Endothelial cell of umbilical vein (primary cell): Measurements from ENCODE around the gene NPTN. TPM values are rescaled to one million over a fixed set of nuclear protein-coding genes. Genes with fewer than 3 reads are reported as not detected.

Experiments
- BruUV-seq: library from RNA; stranded (reverse); fragments of 400-500 nt; replicated peaks from 2 replicates; lab custom pipeline; 2021; lab: Mats Ljungman, UMichigan
- CTCF ChIA-PET: fragments of 300-600, 350-600 bp; sonication (Branson Sonifier 250); formaldehyde crosslinking; loops from one replicate; lab custom pipeline; 2021; ENCODE audit warnings: antibody characterized with exemption, inconsistent platforms; lab: Charles Lee
- POLR2A ChIA-PET: fragments of 300-600, 350-600 bp; sonication (Branson Sonifier 250); formaldehyde crosslinking; loops from one replicate; lab custom pipeline; 2021; ENCODE audit warnings: antibody characterized with exemption, inconsistent platforms; lab: Charles Lee
- DNase-seq: peaks from one replicate; pipeline ENCODE4 v3.0.0-alpha.2; 2011; ENCODE audit warnings: low read depth, low spot score
- FAIRE-seq: peaks from 2 replicates; lab custom pipeline; 2011; peaks lifted over from hg19 to GRCh38; lab: Jason Lieb, UNC
- H2AFZ ChIP-seq: 2 replicates; pipeline ENCODE4 v1.6.0; 2012; ENCODE audit warnings: low read depth, low read length, control low read depth, inconsistent platforms
- H3K27ac ChIP-seq: 2 replicates; pipeline ENCODE4 v1.5.1; 2011; ENCODE audit warnings: low read depth, mild to moderate bottlenecking, control low read depth, low read length, moderate library complexity; ENCODE audit not compliant: insufficient read depth
- H3K27me3 ChIP-seq, 2 experiments: 2 replicates each; pipeline versions ENCODE4 v1.6.0 to v1.6.1; 2011; ENCODE audit warnings: low read length in 2 of 2, mixed read lengths in 1 of 2; ENCODE audit not compliant: control insufficient read depth in 2 of 2, insufficient read depth in 2 of 2
- H3K36me3 ChIP-seq, 2 experiments: 2 replicates in 1 of 2; 3 replicates in 1 of 2; pipeline ENCODE4 v1.5.1; 2011; ENCODE audit warnings: low read length in 2 of 2, mild to moderate bottlenecking in 1 of 2, moderate library complexity in 1 of 2; ENCODE audit not compliant: control insufficient read depth in 2 of 2, insufficient read depth in 2 of 2; ENCODE audit errors: extremely low read depth in 1 of 2
- H3K4me1 ChIP-seq: 3 replicates; pipeline ENCODE4 v1.5.1; 2011; ENCODE audit warnings: mild to moderate bottlenecking, low read length; ENCODE audit not compliant: control insufficient read depth, insufficient read depth; ENCODE audit errors: extremely low read depth
- H3K4me2 ChIP-seq: 2 replicates; pipeline ENCODE4 v1.6.1; 2011; ENCODE audit warnings: low read length, control low read depth, mixed read lengths; ENCODE audit not compliant: insufficient read depth
- H3K4me3 ChIP-seq, 3 experiments: fragments of 200-600 bp in 1 of 3; sonication (generic), shearing (Covaris generic) in 1 of 3; replicated peaks in 1 of 3; 2 replicates each; pipeline ENCODE4 v1.5.1; 2011 to 2016; ENCODE audit warnings: control low read depth in 3 of 3, low read length in 3 of 3, mild to moderate bottlenecking in 2 of 3, inconsistent platforms in 1 of 3, low read depth in 1 of 3, moderate library complexity in 1 of 3; ENCODE audit not compliant: insufficient read depth in 1 of 3
- H3K79me2 ChIP-seq: 2 replicates; pipeline ENCODE4 v1.6.0; 2012; ENCODE audit warnings: low read length, inconsistent platforms; ENCODE audit not compliant: control insufficient read depth, insufficient read depth
- H3K9ac ChIP-seq: replicated peaks from 2 replicates; pipeline ENCODE3; 2011; ENCODE audit warnings: low read length, control low read depth; ENCODE audit not compliant: insufficient read depth; ENCODE audit errors: extremely low read depth
- H3K9me1 ChIP-seq: replicated peaks from 3 replicates; pipeline ENCODE4 v1.6.0; 2011; ENCODE audit warnings: mild to moderate bottlenecking, low read length; ENCODE audit not compliant: control insufficient read depth, insufficient read depth; ENCODE audit errors: extremely low read depth
- H3K9me3 ChIP-seq: replicated peaks from 2 replicates; pipeline ENCODE4 v1.5.1; 2012; ENCODE audit warnings: low read length, inconsistent platforms; ENCODE audit not compliant: control insufficient read depth, insufficient read depth
- H4K20me1 ChIP-seq: replicated peaks from 2 replicates; pipeline ENCODE3; 2011; ENCODE audit warnings: mild to moderate bottlenecking, low read length; ENCODE audit not compliant: control insufficient read depth, insufficient read depth; ENCODE audit errors: extremely low read depth
- EZH2 ChIP-seq: IDR thresholded peaks from 2 replicates; pipeline ENCODE4 v1.6.1; 2012; ENCODE audit warnings: borderline replicate concordance, low read depth, mild to moderate bottlenecking, moderate library complexity, low read length, inconsistent platforms; ENCODE audit not compliant: severe bottlenecking
- FOS ChIP-seq: IDR thresholded peaks from 2 replicates; pipeline ENCODE4 v1.6.1; 2011; ENCODE audit warnings: mild to moderate bottlenecking, low read length, moderate library complexity, borderline replicate concordance; ENCODE audit not compliant: insufficient read depth
- GATA2 ChIP-seq: IDR thresholded peaks from 2 replicates; pipeline ENCODE4 v1.7.0; 2011; ENCODE audit warnings: low read depth, mild to moderate bottlenecking, moderate library complexity, mixed read lengths, low read length; ENCODE audit not compliant: insufficient read length, insufficient read depth
- JUN ChIP-seq: IDR thresholded peaks from 2 replicates; pipeline ENCODE4 v1.6.1; 2011; ENCODE audit warnings: borderline replicate concordance, low read depth; ENCODE audit not compliant: insufficient read length, insufficient read depth
- MYC ChIP-seq: IDR thresholded peaks from one replicate; pipeline ENCODE4 v1.6.1; 2011; ENCODE audit warnings: mild to moderate bottlenecking, low read depth, low read length
- POLR2A ChIP-seq: IDR thresholded peaks from 2 replicates; pipeline ENCODE4 v1.6.1; 2012; ENCODE audit warnings: low read depth, mild to moderate bottlenecking, control low read depth, low read length
- POLR2AphosphoS5 ChIP-seq: IDR thresholded peaks from 2 replicates; pipeline ENCODE4 v1.6.1; 2012; ENCODE audit warnings: low read depth, mild to moderate bottlenecking, control low read depth, low read length, moderate library complexity; ENCODE audit not compliant: insufficient read depth
- dilution Hi-C: fragments of 300-500 bp; cut with MboI; formaldehyde crosslinking; loops from one replicate; pipeline ENCODE4 v1.15.0; 2019; ENCODE audit warnings: low sequenced_read_pairs; ENCODE audit not compliant: extremely low pct_ligation_motif_present
- intact Hi-C: fragments of 100-400 bp; cut with micrococcal nuclease; formaldehyde crosslinking; loops from one replicate; pipeline ENCODE4 v1.10.0; 2022
- polyA plus RNA-seq, 4 experiments: library from polyadenylated mRNA; depleted of rRNA in 3 of 4; stranded (reverse) in 3 of 4; unstranded in 1 of 4; fragments of >200 nt; gene quantifications; 2 replicates each; pipeline versions ENCODE4 v1.2.1 to v1.2.3, GENCODE V29; 2011 to 2012; ENCODE audit warnings: missing spikeins in 1 of 4
- total RNA-seq: library from RNA; stranded (reverse); gene quantifications from 2 replicates; pipeline ENCODE4 v1.2.3, GENCODE V29; 2021
- TF ChIP-seq, protein P1 (sequence below), 2 donors: IDR thresholded peaks; 1 replicate in 1 of 2; 2 replicates in 1 of 2; pipeline ENCODE4 v1.5.1; 2011; ENCODE audit warnings: low read length in 2 of 2, mild to moderate bottlenecking in 2 of 2, moderate library complexity in 2 of 2, control low read depth in 1 of 2, inconsistent platforms in 1 of 2, low read depth in 1 of 2; ENCODE audit not compliant: insufficient read depth in 1 of 2; ENCODE audit errors: extremely low read depth in 1 of 2
- TF ChIP-seq, protein P2 (sequence below): IDR thresholded peaks from 2 replicates; pipeline ENCODE4 v1.6.1; 2011; ENCODE audit not compliant: insufficient read depth, insufficient read length

NPTN gene
- total and polyA plus RNA-seq, 2 donors (not counting 3 experiments of a cell fraction or from before 2014, with no cell fraction given) = 77.4 to 81.3 TPM

DNA sequence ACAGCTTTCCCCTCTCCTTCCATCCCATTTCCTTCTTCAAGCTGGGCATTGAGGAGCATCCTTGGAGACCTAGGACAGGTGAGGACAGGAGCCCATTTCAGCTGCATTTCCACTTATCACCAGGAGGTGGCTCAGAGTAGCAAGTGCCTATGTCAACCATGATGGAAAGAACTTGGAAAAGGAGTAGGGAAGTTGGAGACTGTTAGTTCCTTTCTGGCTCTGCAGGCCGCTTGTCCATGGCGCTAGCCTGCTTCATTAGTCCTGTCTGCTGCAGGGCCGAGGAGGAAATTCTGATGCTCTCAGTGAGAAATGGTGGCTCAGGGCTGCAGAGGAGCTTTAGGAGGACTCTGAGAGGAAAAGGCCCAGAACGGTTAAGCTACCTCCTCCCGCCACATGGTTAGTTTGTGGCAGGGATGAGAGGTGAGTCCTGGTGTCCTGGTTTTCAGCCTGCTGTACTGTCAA is 44.0 kb upstream of the NPTN start:
- no TSS peak for BruUV-seq
- POLR2A ChIA-PET = no interaction called here
- Histone ChIP-seq H3K9ac (no peak overlapping the region), H3K4me3 (no peak overlapping the region), H4K20me1 (no peaks in the 10 kb centered on the region), H3K36me3 (no peaks in the 10 kb centered on the region), H3K9me3 (no peaks in the 10 kb centered on the region), H3K79me2 (no peaks in the 10 kb centered on the region), H3K4me2 (no peak overlapping the region), H3K27me3 (peaks cover 12 to 31% of the 10 kb centered on the region in 2 experiments), H3K9me1 (no peaks in the 10 kb centered on the region), H3K27ac (no peak overlapping the region), H2AFZ (no peak overlapping the region), H3K4me1 (no peaks in the 10 kb centered on the region)
- TF ChIP-seq GATA2 (no peak), POLR2AphosphoS5 (no peak), MYC (no peak)
- TF ChIP-seq, protein P1, sequence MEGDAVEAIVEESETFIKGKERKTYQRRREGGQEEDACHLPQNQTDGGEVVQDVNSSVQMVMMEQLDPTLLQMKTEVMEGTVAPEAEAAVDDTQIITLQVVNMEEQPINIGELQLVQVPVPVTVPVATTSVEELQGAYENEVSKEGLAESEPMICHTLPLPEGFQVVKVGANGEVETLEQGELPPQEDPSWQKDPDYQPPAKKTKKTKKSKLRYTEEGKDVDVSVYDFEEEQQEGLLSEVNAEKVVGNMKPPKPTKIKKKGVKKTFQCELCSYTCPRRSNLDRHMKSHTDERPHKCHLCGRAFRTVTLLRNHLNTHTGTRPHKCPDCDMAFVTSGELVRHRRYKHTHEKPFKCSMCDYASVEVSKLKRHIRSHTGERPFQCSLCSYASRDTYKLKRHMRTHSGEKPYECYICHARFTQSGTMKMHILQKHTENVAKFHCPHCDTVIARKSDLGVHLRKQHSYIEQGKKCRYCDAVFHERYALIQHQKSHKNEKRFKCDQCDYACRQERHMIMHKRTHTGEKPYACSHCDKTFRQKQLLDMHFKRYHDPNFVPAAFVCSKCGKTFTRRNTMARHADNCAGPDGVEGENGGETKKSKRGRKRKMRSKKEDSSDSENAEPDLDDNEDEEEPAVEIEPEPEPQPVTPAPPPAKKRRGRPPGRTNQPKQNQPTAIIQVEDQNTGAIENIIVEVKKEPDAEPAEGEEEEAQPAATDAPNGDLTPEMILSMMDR (IDR thresholded peaks at IDR 0.05; ENCODE audit: extremely low read depth in 1 of 2, insufficient read depth in 1 of 2, low read depth in 1 of 2, low read length in 2 of 2) = peak; percentile 81
- FAIRE-seq = peak; percentile 96
- CTCF ChIA-PET = interaction anchor here (0.8 to 10.8 kb wide), 23 partner anchors 8 to 371 kb away, joined by 3 to 368 read pairs (median 5); partner anchors contain the start of gene NPTN
- dilution Hi-C loops (no loop called here), intact Hi-C loops (loop anchor here (1.0 to 2.0 kb wide), 2 partner anchors 23 to 40 kb away; no protein-coding TSS in a partner anchor)
- peak; percentile 70 for DNase-seq

DNA sequence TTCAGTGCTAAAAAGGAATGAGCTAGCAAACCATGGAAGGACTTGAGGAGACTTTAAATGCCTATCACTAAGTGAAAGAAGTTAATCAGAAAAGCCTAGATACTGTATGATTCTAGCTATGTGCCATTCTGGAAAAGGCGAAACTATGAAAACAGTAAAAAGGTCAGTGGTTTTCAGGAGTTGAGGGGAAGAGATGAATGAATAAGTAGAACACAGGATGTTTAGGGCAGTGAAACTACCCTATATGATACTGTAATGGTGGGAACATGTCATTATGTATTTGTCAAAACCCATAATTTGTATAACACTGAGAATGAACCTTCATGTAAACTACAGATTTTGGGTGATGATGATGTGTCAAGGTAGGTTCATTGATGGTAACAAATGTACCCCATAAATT is 41.4 kb upstream of the NPTN start:
- dilution Hi-C loops (no loop called here), intact Hi-C loops (no loop called here)
- H3K79me2 ChIP-seq = no peaks in the 10 kb centered on the region
- no peak overlapping the region for H3K27ac ChIP-seq
- no peak for FAIRE-seq
- TF ChIP-seq, protein P2, sequence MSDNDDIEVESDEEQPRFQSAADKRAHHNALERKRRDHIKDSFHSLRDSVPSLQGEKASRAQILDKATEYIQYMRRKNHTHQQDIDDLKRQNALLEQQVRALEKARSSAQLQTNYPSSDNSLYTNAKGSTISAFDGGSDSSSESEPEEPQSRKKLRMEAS = no peak
- TF ChIP-seq, protein P1 (IDR thresholded peaks at IDR 0.05; ENCODE audit: extremely low read depth in 1 of 2, insufficient read depth in 1 of 2, low read depth in 1 of 2, low read length in 2 of 2) = no peak
- TF ChIP-seq MYC (no peak), POLR2A (no peak), POLR2AphosphoS5 (no peak), GATA2 (no peak), FOS (no peak), JUN (no peak), EZH2 (no peak)
- no peaks in the 10 kb centered on the region for H3K36me3 ChIP-seq
- no peak overlapping the region for H3K9ac ChIP-seq
- no peak overlapping the region for H2AFZ ChIP-seq
- CTCF ChIA-PET = no interaction called here
- H3K4me3 ChIP-seq = no peak overlapping the region
- no TSS peak for BruUV-seq
- DNase-seq = no peak
- H3K9me3 ChIP-seq = no peaks in the 10 kb centered on the region
- peaks cover 23 to 44% of the 10 kb centered on the region in 2 experiments for H3K27me3 ChIP-seq
- no peaks in the 10 kb centered on the region for H3K4me1 ChIP-seq
- no peaks in the 10 kb centered on the region for H3K9me1 ChIP-seq
- no peaks in the 10 kb centered on the region for H4K20me1 ChIP-seq
- no peak overlapping the region for H3K4me2 ChIP-seq
- POLR2A ChIA-PET = no interaction called here
